H1 (cell line): ENCODE results near the gene GPR39.

Experiments used
- CBX5 ChIP-seq: fragments of 300-800, 300-1000 bp; sonication (generic); IDR thresholded peaks from 2 replicates; pipeline ENCODE4 v1.7.1; 2016; ENCODE audit warnings: antibody characterized with exemption, low read length, low read depth
- EZH2 ChIP-seq: fragments of 200-600 bp; sonication (generic); IDR thresholded peaks from 2 replicates; pipeline ENCODE4 v1.7.1; 2012; ENCODE audit warnings: low read depth, mild to moderate bottlenecking, moderate library complexity, low read length, inconsistent platforms; ENCODE audit not compliant: severe bottlenecking
- HDAC2 ChIP-seq, 2 experiments: fragments of 300-600 bp in 1 of 2; sonication (generic) in 1 of 2; IDR thresholded peaks; 2 replicates each; pipeline ENCODE4 v1.6.1; 2011 to 2012; ENCODE audit warnings: low read depth in 2 of 2, low read length in 2 of 2, mild to moderate bottlenecking in 2 of 2, moderate library complexity in 2 of 2, borderline replicate concordance in 1 of 2, inconsistent platforms in 1 of 2
- MAFK ChIP-seq: IDR thresholded peaks from 2 replicates; pipeline ENCODE4 v1.6.1; 2012; ENCODE audit warnings: low read depth, mild to moderate bottlenecking, improper control_type of control experiment, low read length
- SP2 ChIP-seq: IDR thresholded peaks from 2 replicates; pipeline ENCODE4 v1.6.1; 2012; ENCODE audit warnings: mild to moderate bottlenecking, low read length, inconsistent platforms
- TAF1 ChIP-seq: IDR thresholded peaks from 2 replicates; pipeline ENCODE4 v1.6.1; 2011; ENCODE audit warnings: mild to moderate bottlenecking, low read depth, low read length
- TCF12 ChIP-seq: IDR thresholded peaks from 2 replicates; pipeline ENCODE4 v1.6.1; 2011; ENCODE audit warnings: low read depth, mild to moderate bottlenecking, low read length
- ZNF274 ChIP-seq: IDR thresholded peaks from 2 replicates; pipeline ENCODE4 v1.7.0; 2012; ENCODE audit warnings: low read length, borderline replicate concordance; ENCODE audit errors: extremely low read depth
- TF ChIP-seq, protein P1 (sequence below), 3 experiments: IDR thresholded peaks; 1 replicate in 2 of 3; 2 replicates in 1 of 3; pipeline versions ENCODE4 v1.5.1 to v1.6.1; 2011; ENCODE audit warnings: low read length in 3 of 3, mild to moderate bottlenecking in 3 of 3, inconsistent platforms in 2 of 3, low read depth in 1 of 3, moderate library complexity in 1 of 3; ENCODE audit not compliant: insufficient read depth in 1 of 3; ENCODE audit errors: control extremely low read depth in 1 of 3
- TF ChIP-seq, protein P2 (sequence below): IDR thresholded peaks from 2 replicates; pipeline ENCODE4 v1.6.1; 2012; ENCODE audit warnings: inconsistent platforms

GRCh38 chr2:132465917-132466316, 49.3 kb downstream of the GPR39 start:
- no peak for TF ChIP-seq MAFK
- no peak for TF ChIP-seq EZH2
- no peak for TF ChIP-seq TAF1
- TF ChIP-seq, protein P1, sequence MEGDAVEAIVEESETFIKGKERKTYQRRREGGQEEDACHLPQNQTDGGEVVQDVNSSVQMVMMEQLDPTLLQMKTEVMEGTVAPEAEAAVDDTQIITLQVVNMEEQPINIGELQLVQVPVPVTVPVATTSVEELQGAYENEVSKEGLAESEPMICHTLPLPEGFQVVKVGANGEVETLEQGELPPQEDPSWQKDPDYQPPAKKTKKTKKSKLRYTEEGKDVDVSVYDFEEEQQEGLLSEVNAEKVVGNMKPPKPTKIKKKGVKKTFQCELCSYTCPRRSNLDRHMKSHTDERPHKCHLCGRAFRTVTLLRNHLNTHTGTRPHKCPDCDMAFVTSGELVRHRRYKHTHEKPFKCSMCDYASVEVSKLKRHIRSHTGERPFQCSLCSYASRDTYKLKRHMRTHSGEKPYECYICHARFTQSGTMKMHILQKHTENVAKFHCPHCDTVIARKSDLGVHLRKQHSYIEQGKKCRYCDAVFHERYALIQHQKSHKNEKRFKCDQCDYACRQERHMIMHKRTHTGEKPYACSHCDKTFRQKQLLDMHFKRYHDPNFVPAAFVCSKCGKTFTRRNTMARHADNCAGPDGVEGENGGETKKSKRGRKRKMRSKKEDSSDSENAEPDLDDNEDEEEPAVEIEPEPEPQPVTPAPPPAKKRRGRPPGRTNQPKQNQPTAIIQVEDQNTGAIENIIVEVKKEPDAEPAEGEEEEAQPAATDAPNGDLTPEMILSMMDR (IDR thresholded peaks at IDR 0.05; ENCODE audit: control extremely low read depth in 1 of 3, insufficient read depth in 1 of 3, low read depth in 1 of 3, low read length in 3 of 3), result no peak
- no peak for TF ChIP-seq TCF12
- no peak for TF ChIP-seq SP2
- TF ChIP-seq HDAC2 (IDR thresholded peaks at IDR 0.05; ENCODE audit: borderline replicate concordance in 1 of 2, low read depth in 2 of 2, low read length in 2 of 2), result no peak
- TF ChIP-seq, protein P2, sequence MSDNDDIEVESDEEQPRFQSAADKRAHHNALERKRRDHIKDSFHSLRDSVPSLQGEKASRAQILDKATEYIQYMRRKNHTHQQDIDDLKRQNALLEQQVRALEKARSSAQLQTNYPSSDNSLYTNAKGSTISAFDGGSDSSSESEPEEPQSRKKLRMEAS, result no peak
- no peak for TF ChIP-seq ZNF274
- no peak for TF ChIP-seq CBX5
